Thoracic aorta (tissue), 2 donors: ENCODE results near the gene BTBD17. TPM values are rescaled to one million over a fixed set of nuclear protein-coding genes. Genes with fewer than 3 reads are reported as not detected.

Experiments
- ATAC-seq: fragments of 150-250 bp; one replicate; pipeline ENCODE4 v1.8.0; 2017; ENCODE audit warnings: low read depth; ENCODE audit not compliant: insufficient number of reproducible peaks, low FRiP score
- DNase-seq: peaks from one replicate; pipeline ENCODE4 v3.0.0-alpha.2; 2020; ENCODE audit warnings: low spot score
- H3K27ac ChIP-seq, 2 donors: fragments of 200-600 bp; sonication (generic); 1 replicate in 1 of 2; 2 replicates in 1 of 2; pipeline ENCODE4 v1.5.1; 2016; ENCODE audit warnings: mild to moderate bottlenecking in 2 of 2, moderate library complexity in 2 of 2
- H3K27me3 ChIP-seq: fragments of 200-600 bp; sonication (generic); replicated peaks from 2 replicates; pipeline ENCODE4 v1.6.0; 2016; ENCODE audit warnings: mild to moderate bottlenecking; ENCODE audit not compliant: insufficient read depth
- H3K36me3 ChIP-seq: fragments of 200-600 bp; sonication (generic); one replicate; pipeline ENCODE4 v1.5.1; 2016
- H3K4me1 ChIP-seq, 2 donors: fragments of 200-600 bp; sonication (generic); 1 replicate in 1 of 2; 2 replicates in 1 of 2; pipeline versions ENCODE4 v1.5.1 to v1.6.0; 2016; ENCODE audit warnings: low read depth in 2 of 2, mild to moderate bottlenecking in 1 of 2; ENCODE audit not compliant: control insufficient read depth in 1 of 2
- H3K4me3 ChIP-seq: fragments of 200-600 bp; sonication (generic); 2 replicates; pipeline ENCODE4 v1.5.1; 2016; ENCODE audit warnings: mild to moderate bottlenecking
- H3K9me3 ChIP-seq: fragments of 200-600 bp; sonication (generic); 2 replicates; pipeline ENCODE4 v1.5.1; 2016
- CTCF ChIP-seq: fragments of 200-600 bp; sonication (generic); IDR thresholded peaks from one replicate; pipeline ENCODE4 v1.5.1; 2019; ENCODE audit warnings: antibody characterized with exemption
- total RNA-seq, 2 donors: library from RNA; depleted of rRNA; stranded (reverse); fragments of >200 nt; gene quantifications; one replicate each; pipeline versions ENCODE4 v1.1.0 to v1.2.3, GENCODE V29; 2016

The BTBD17 gene
- total RNA-seq, 2 donors from 2014 or later = not detected

- no peak overlapping the region for H3K27ac ChIP-seq
- ATAC-seq = no peak
- no peaks in the 10 kb centered on the region for H3K36me3 ChIP-seq
- H3K4me1 ChIP-seq = no peaks in the 10 kb centered on the region
- no peaks in the 10 kb centered on the region for H3K9me3 ChIP-seq
- H3K27me3 ChIP-seq = no peaks in the 10 kb centered on the region
- H3K4me3 ChIP-seq = no peak overlapping the region
- no peak for DNase-seq
- TF ChIP-seq CTCF = no peak
These were observed 28.8 kb downstream of the BTBD17 start for GRCh38 chr17:74332763-74333283.

GRCh38 chr17:74332017-74332650 lies 29.5 kb downstream of the BTBD17 start:
- Histone ChIP-seq H3K27ac (no peak overlapping the region), H3K36me3 (no peaks in the 10 kb centered on the region), H3K27me3 (no peaks in the 10 kb centered on the region), H3K4me3 (no peak overlapping the region), H3K4me1 (no peaks in the 10 kb centered on the region), H3K9me3 (no peaks in the 10 kb centered on the region)
- DNase-seq = no peak
- no peak for TF ChIP-seq CTCF
- ATAC-seq = no peak

- H3K27me3 ChIP-seq = no peaks in the 10 kb centered on the region
- ATAC-seq = no peak
- no peak overlapping the region for H3K4me3 ChIP-seq
- no peaks in the 10 kb centered on the region for H3K36me3 ChIP-seq
- no peak for DNase-seq
- TF ChIP-seq CTCF = no peak
- no peaks in the 10 kb centered on the region for H3K9me3 ChIP-seq
- no peak overlapping the region for H3K27ac ChIP-seq
- H3K4me1 ChIP-seq = peaks cover 0 to 16% of the 10 kb centered on the region in 2 donors
These were observed 31.2 kb downstream of the BTBD17 start for GRCh38 chr17:74330446-74330845.

GRCh38 chr17:74329378-74329777 lies 32.3 kb downstream of the BTBD17 start:
- DNase-seq = no peak
- no peaks in the 10 kb centered on the region for H3K9me3 ChIP-seq
- H3K4me3 ChIP-seq = no peak overlapping the region
- H3K36me3 ChIP-seq = no peaks in the 10 kb centered on the region
- ATAC-seq = no peak
- no peaks in the 10 kb centered on the region for H3K27me3 ChIP-seq
- H3K4me1 ChIP-seq = peaks cover 0 to 23% of the 10 kb centered on the region in 2 donors
- TF ChIP-seq CTCF = no peak
- no peak overlapping the region for H3K27ac ChIP-seq

- Histone ChIP-seq H3K4me3 (no peak overlapping the region), H3K27ac (no peak overlapping the region), H3K36me3 (no peaks in the 10 kb centered on the region), H3K4me1 (peaks cover 0 to 23% of the 10 kb centered on the region in 2 donors), H3K9me3 (no peaks in the 10 kb centered on the region), H3K27me3 (no peaks in the 10 kb centered on the region)
- ATAC-seq (no peak), DNase-seq (no peak)
- no peak for TF ChIP-seq CTCF
These were observed 33.2 kb downstream of the BTBD17 start for GRCh38 chr17:74328487-74328886.
